ENCODE results near the gene MRO. TPM values are rescaled to one million over a fixed set of nuclear protein-coding genes. Genes with fewer than 3 reads are reported as not detected.
"Not testable (repeated sequence)": the region's sequence is repeated elsewhere in the genome, so short reads cannot be mapped to it uniquely, and the experiment has no call there.

MRO gene
- total RNA-seq, 1 donor from 2014 or later = 1.2 TPM

GRCh38 chr18:50861617-50862016 lies 41.8 kb upstream of the MRO start:
- TF ChIP-seq CTCF (conservative IDR thresholded peaks at IDR 0.05) = no peak
- Mint-ChIP-seq H3K27me3 (peaks cover 8% of the 10 kb centered on the region), H3K9me3 (no peaks in the 10 kb centered on the region), H3K27ac (no peak overlapping the region), H3K4me1 (ENCODE audit: unreplicated experiment) (peaks cover 7% of the 10 kb centered on the region), H3K36me3 (no peaks in the 10 kb centered on the region), H3K4me3 (no peak overlapping the region)
- no peak for DNase-seq (ENCODE audit: extremely low spot score, unreplicated experiment)

- peaks cover 8% of the 10 kb centered on the region for H3K27me3 Mint-ChIP-seq
- no peak overlapping the region for H3K27ac Mint-ChIP-seq
- peaks cover 7% of the 10 kb centered on the region for H3K4me1 Mint-ChIP-seq (ENCODE audit: unreplicated experiment)
- no peak for DNase-seq (ENCODE audit: extremely low spot score, unreplicated experiment)
- no peak for TF ChIP-seq CTCF (conservative IDR thresholded peaks at IDR 0.05)
- no peak overlapping the region for H3K4me3 Mint-ChIP-seq
- no peaks in the 10 kb centered on the region for H3K9me3 Mint-ChIP-seq
- H3K36me3 Mint-ChIP-seq = no peaks in the 10 kb centered on the region
Observed at GRCh38 chr18:50859793-50860555, 40.2 kb upstream of the MRO start.

- TF ChIP-seq CTCF (conservative IDR thresholded peaks at IDR 0.05) = no peak
- Mint-ChIP-seq H3K27ac (no peak overlapping the region), H3K4me3 (no peak overlapping the region), H3K4me1 (ENCODE audit: unreplicated experiment) (peaks cover 13% of the 10 kb centered on the region), H3K36me3 (no peaks in the 10 kb centered on the region), H3K9me3 (peaks cover 7% of the 10 kb centered on the region), H3K27me3 (peaks cover 12% of the 10 kb centered on the region)
- DNase-seq (ENCODE audit: extremely low spot score, unreplicated experiment) = no peak
Observed at GRCh38 chr18:50857694-50858093, 37.9 kb upstream of the MRO start.

GRCh38 chr18:50857166-50857565 lies 37.4 kb upstream of the MRO start:
- not testable (repeated sequence) for DNase-seq (ENCODE audit: extremely low spot score, unreplicated experiment); H3K27ac Mint-ChIP-seq; H3K4me3 Mint-ChIP-seq; H3K36me3 Mint-ChIP-seq
- Mint-ChIP-seq H3K4me1 (ENCODE audit: unreplicated experiment) (peaks cover 14% of the 10 kb centered on the region), H3K9me3 (peaks cover 10% of the 10 kb centered on the region), H3K27me3 (peaks cover 14% of the 10 kb centered on the region)

GRCh38 chr18:50855976-50856757 lies 36.4 kb upstream of the MRO start:
- Mint-ChIP-seq H3K4me1 (ENCODE audit: unreplicated experiment) (peaks cover 14% of the 10 kb centered on the region), H3K27ac (no peak overlapping the region)

More at GRCh38 chr18:50855976-50856757, 36.4 kb upstream of the MRO start:
- no peak for DNase-seq (ENCODE audit: extremely low spot score, unreplicated experiment)
- H3K27me3 Mint-ChIP-seq = peaks cover 14% of the 10 kb centered on the region
- H3K9me3 Mint-ChIP-seq = peaks cover 10% of the 10 kb centered on the region
- TF ChIP-seq CTCF (conservative IDR thresholded peaks at IDR 0.05) = no peak
- no peak overlapping the region for H3K4me3 Mint-ChIP-seq
- no peaks in the 10 kb centered on the region for H3K36me3 Mint-ChIP-seq
